ENCODE measurements around the gene TEDC1.

The TEDC1 gene

GRCh38 chr14:105499256-105500035 is 8.4 kb downstream of the TEDC1 start:
- Histone ChIP-seq H3K27ac (ENCODE audit: extremely low read depth, low read depth, low read length) (no peak overlapping the region), H3K36me3 (ENCODE audit: control insufficient read depth in 2 of 2, insufficient read depth in 1 of 2, low read length in 2 of 2) (peaks cover 0 to 6% of the 10 kb centered on the region in 2 experiments; a peak in 1 of 3 replicates), H3K9me3 (ENCODE audit: control insufficient read depth, insufficient read depth, low read depth, low read length) (no peaks in the 10 kb centered on the region), H3K4me3 (ENCODE audit: low read depth, low read length) (no peak overlapping the region), H3K4me1 (ENCODE audit: control insufficient read depth, insufficient read depth, low read length) (no peaks in the 10 kb centered on the region)
- ChIA-PET CTCF (no interaction called here), POLR2A (interaction anchor here (0.9 to 1.3 kb wide), 2 partner anchors 7 to 12 kb away, joined by 3 to 5 read pairs; no protein-coding TSS in a partner anchor)
- no peak for TF ChIP-seq HOXC10 (CRISPR knock-in tag; IDR thresholded peaks at IDR 0.05)
- peak; percentile 50 for TF ChIP-seq ZFHX2 (tag by site-specific recombination; conservative IDR thresholded peaks at IDR 0.05)
- no peak for TF ChIP-seq RBAK (tag by site-specific recombination; IDR thresholded peaks at IDR 0.05)
- TF ChIP-seq, protein P1, sequence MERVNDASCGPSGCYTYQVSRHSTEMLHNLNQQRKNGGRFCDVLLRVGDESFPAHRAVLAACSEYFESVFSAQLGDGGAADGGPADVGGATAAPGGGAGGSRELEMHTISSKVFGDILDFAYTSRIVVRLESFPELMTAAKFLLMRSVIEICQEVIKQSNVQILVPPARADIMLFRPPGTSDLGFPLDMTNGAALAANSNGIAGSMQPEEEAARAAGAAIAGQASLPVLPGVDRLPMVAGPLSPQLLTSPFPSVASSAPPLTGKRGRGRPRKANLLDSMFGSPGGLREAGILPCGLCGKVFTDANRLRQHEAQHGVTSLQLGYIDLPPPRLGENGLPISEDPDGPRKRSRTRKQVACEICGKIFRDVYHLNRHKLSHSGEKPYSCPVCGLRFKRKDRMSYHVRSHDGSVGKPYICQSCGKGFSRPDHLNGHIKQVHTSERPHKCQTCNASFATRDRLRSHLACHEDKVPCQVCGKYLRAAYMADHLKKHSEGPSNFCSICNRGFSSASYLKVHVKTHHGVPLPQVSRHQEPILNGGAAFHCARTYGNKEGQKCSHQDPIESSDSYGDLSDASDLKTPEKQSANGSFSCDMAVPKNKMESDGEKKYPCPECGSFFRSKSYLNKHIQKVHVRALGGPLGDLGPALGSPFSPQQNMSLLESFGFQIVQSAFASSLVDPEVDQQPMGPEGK (tag by site-specific recombination; IDR thresholded peaks at IDR 0.05): peak; percentile 40; the same call in 1 of the 2 replicates
- TF ChIP-seq ZNF837 (tag by site-specific recombination; IDR thresholded peaks at IDR 0.05): no peak
- TF ChIP-seq ZNF707 (tag by site-specific recombination; IDR thresholded peaks at IDR 0.05): no peak
- no peak for TF ChIP-seq ZNF664 (tag by site-specific recombination; IDR thresholded peaks at IDR 0.05)
- TF ChIP-seq ZBTB8A (tag by site-specific recombination; IDR thresholded peaks at IDR 0.05): no peak
- TF ChIP-seq SP2 (tag by site-specific recombination; IDR thresholded peaks at IDR 0.05): peak; percentile 31
- no peak for TF ChIP-seq GLI4 (tag by site-specific recombination; IDR thresholded peaks at IDR 0.05)
- no peak for TF ChIP-seq REST (tag by site-specific recombination; IDR thresholded peaks at IDR 0.05)
- no peak for TF ChIP-seq ZSCAN4 (tag by site-specific recombination; IDR thresholded peaks at IDR 0.05)
- no peak for TF ChIP-seq ZNF214 (tag by site-specific recombination; IDR thresholded peaks at IDR 0.05; ENCODE audit: borderline replicate concordance)
- no peak for TF ChIP-seq ZNF138 (tag by site-specific recombination; IDR thresholded peaks at IDR 0.05; ENCODE audit: borderline replicate concordance)
- no peak for TF ChIP-seq ZNF394 (tag by site-specific recombination; IDR thresholded peaks at IDR 0.05; ENCODE audit: borderline replicate concordance)
- peak; percentile 47 for TF ChIP-seq EGR2 (tag by site-specific recombination; IDR thresholded peaks at IDR 0.05; ENCODE audit: low read depth)
- TF ChIP-seq ZSCAN23 (tag by site-specific recombination; IDR thresholded peaks at IDR 0.05): no peak
- no peak for TF ChIP-seq ZNF548 (tag by site-specific recombination; IDR thresholded peaks at IDR 0.05)
- no peak for TF ChIP-seq ZNF23 (tag by site-specific recombination; IDR thresholded peaks at IDR 0.05; ENCODE audit: borderline replicate concordance)
- TF ChIP-seq ZNF311 (tag by site-specific recombination; IDR thresholded peaks at IDR 0.05; ENCODE audit: borderline replicate concordance): no peak
- no peak for TF ChIP-seq ZNF549 (tag by site-specific recombination; IDR thresholded peaks at IDR 0.05)
- no peak for TF ChIP-seq ZEB2 (tag by site-specific recombination; IDR thresholded peaks at IDR 0.05)
- no peak for TF ChIP-seq ZNF211 (tag by site-specific recombination; IDR thresholded peaks at IDR 0.05; ENCODE audit: low read depth)
- no peak for TF ChIP-seq OSR2 (tag by site-specific recombination; IDR thresholded peaks at IDR 0.05)
- TF ChIP-seq ZNF423 (tag by site-specific recombination; IDR thresholded peaks at IDR 0.05): 0 out of 2 replicates have a peak, but pooled peaks have one; percentile 8
- TF ChIP-seq, protein P2, sequence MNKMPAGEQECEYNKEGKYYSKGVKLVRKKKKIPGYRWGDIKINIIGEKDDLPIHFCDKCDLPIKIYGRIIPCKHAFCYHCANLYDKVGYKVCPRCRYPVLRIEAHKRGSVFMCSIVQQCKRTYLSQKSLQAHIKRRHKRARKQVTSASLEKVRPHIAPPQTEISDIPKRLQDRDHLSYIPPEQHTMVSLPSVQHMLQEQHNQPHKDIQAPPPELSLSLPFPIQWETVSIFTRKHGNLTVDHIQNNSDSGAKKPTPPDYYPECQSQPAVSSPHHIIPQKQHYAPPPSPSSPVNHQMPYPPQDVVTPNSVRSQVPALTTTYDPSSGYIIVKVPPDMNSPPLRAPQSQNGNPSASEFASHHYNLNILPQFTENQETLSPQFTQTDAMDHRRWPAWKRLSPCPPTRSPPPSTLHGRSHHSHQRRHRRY (tag by site-specific recombination; IDR thresholded peaks at IDR 0.05): no peak
- no peak for TF ChIP-seq ZNF112 (tag by site-specific recombination; IDR thresholded peaks at IDR 0.05)
- no peak for TF ChIP-seq ZNF776 (tag by site-specific recombination; IDR thresholded peaks at IDR 0.05; ENCODE audit: borderline replicate concordance)
- no peak for TF ChIP-seq WT1 (tag by site-specific recombination; IDR thresholded peaks at IDR 0.05)
- TF ChIP-seq ZNF777 (tag by site-specific recombination; IDR thresholded peaks at IDR 0.05; ENCODE audit: borderline replicate concordance): no peak
